ENCODE results near the gene MED12L. TPM values are rescaled to one million over a fixed set of nuclear protein-coding genes. Genes with fewer than 3 reads are reported as not detected.
"Not testable (repeated sequence)": the region's sequence is repeated elsewhere in the genome, so short reads cannot be mapped to it uniquely, and the experiment has no call there.

The MED12L gene
- polyA plus RNA-seq, 1 donor from 2014 or later, result 28.5 TPM

- H3F3A ChIP-seq (ENCODE audit: insufficient read depth, low read length, poor library complexity, severe bottlenecking), result not testable (repeated sequence)
These were observed 84.7 kb downstream of the MED12L start for GRCh38 chr3:151169948-151170679.

GRCh38 chr3:151171145-151171757 lies 85.8 kb downstream of the MED12L start:
- Histone ChIP-seq H3K9ac (ENCODE audit: low read length) (no peak overlapping the region), H2AFZ (ENCODE audit: low read depth, low read length) (no peak overlapping the region), H3K4me2 (ENCODE audit: low read length) (no peak overlapping the region), H3K27me3 (ENCODE audit: insufficient read depth, low read depth, low read length) (no peaks in the 10 kb centered on the region), H4K20me1 (ENCODE audit: insufficient read depth) (no peaks in the 10 kb centered on the region), H3K9me2 (ENCODE audit: insufficient read depth, low read length) (no peaks in the 10 kb centered on the region), H3K27ac (ENCODE audit: low read length) (no peak overlapping the region), H3K9me3 (ENCODE audit: low read length) (no peaks in the 10 kb centered on the region), H3K36me3 (ENCODE audit: insufficient read depth, low read length) (peaks cover 9% of the 10 kb centered on the region), H3K4me3 (ENCODE audit: low read length) (no peak overlapping the region), H3F3A (ENCODE audit: insufficient read depth, low read length, poor library complexity, severe bottlenecking) (no peaks in the 10 kb centered on the region), H3K79me2 (replicated peaks; ENCODE audit: insufficient read depth, low read length) (no peaks in the 10 kb centered on the region)
- TF ChIP-seq POLR2AphosphoS5 (IDR thresholded peaks at IDR 0.05) (peak; percentile 14), EZH2 (IDR thresholded peaks at IDR 0.05; ENCODE audit: borderline replicate concordance, insufficient read depth, low read length, poor library complexity, severe bottlenecking) (no peak)

More at GRCh38 chr3:151169948-151170679, 84.7 kb downstream of the MED12L start:
- H3K79me2 ChIP-seq (replicated peaks; ENCODE audit: insufficient read depth, low read length); H3K27ac ChIP-seq (ENCODE audit: low read length); H4K20me1 ChIP-seq (ENCODE audit: insufficient read depth); H3K9me3 ChIP-seq (ENCODE audit: low read length); H3K27me3 ChIP-seq (ENCODE audit: insufficient read depth, low read depth, low read length); H3K9ac ChIP-seq (ENCODE audit: low read length); H3K4me3 ChIP-seq (ENCODE audit: low read length); H2AFZ ChIP-seq (ENCODE audit: low read depth, low read length); H3K9me2 ChIP-seq (ENCODE audit: insufficient read depth, low read length); H3K4me2 ChIP-seq (ENCODE audit: low read length): not testable (repeated sequence)
- peaks cover 13% of the 10 kb centered on the region for H3K36me3 ChIP-seq (ENCODE audit: insufficient read depth, low read length)

DNA sequence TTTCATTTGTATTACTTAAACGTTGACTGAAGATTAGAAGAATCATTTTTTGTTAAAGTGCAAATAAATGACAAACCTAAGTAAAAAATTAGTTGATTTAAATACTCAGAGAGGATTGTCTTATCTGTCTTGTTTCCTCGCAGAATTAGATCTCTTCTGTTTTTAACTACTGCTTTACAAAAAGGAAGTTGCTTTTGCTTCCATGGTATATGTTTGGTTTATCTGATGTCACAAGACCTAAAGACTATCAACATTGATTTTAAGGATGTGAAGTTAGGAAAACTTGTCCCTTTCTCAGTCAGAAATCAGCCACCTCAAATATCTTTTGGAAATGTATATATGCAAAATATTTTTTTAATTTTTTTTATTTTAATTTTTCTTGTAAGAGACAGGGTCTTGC lies 88.9 kb downstream of the MED12L start:
- Histone ChIP-seq H4K20me1 (ENCODE audit: insufficient read depth) (no peaks in the 10 kb centered on the region), H3K36me3 (ENCODE audit: insufficient read depth, low read length) (peaks cover 6% of the 10 kb centered on the region), H3K4me2 (ENCODE audit: low read length) (no peak overlapping the region), H3K27me3 (ENCODE audit: insufficient read depth, low read depth, low read length) (no peaks in the 10 kb centered on the region), H3K9me2 (ENCODE audit: insufficient read depth, low read length) (no peaks in the 10 kb centered on the region), H2AFZ (ENCODE audit: low read depth, low read length) (no peak overlapping the region), H3K4me3 (ENCODE audit: low read length) (no peak overlapping the region), H3K27ac (ENCODE audit: low read length) (no peak overlapping the region), H3F3A (ENCODE audit: insufficient read depth, low read length, poor library complexity, severe bottlenecking) (no peaks in the 10 kb centered on the region), H3K9ac (ENCODE audit: low read length) (no peak overlapping the region), H3K79me2 (replicated peaks; ENCODE audit: insufficient read depth, low read length) (no peaks in the 10 kb centered on the region), H3K9me3 (ENCODE audit: low read length) (no peaks in the 10 kb centered on the region)
- TF ChIP-seq RAD21 (conservative IDR thresholded peaks at IDR 0.05) (no peak), POLR2AphosphoS5 (IDR thresholded peaks at IDR 0.05) (no peak), REST (IDR thresholded peaks at IDR 0.05; ENCODE audit: borderline replicate concordance) (no peak), EP300 (conservative IDR thresholded peaks at IDR 0.05; ENCODE audit: poor library complexity, severe bottlenecking) (no peak), MXI1 (conservative IDR thresholded peaks at IDR 0.05; ENCODE audit: poor library complexity, severe bottlenecking) (no peak), TAF1 (IDR thresholded peaks at IDR 0.05; ENCODE audit: low read depth) (no peak), SMC3 (conservative IDR thresholded peaks at IDR 0.05; ENCODE audit: poor library complexity) (no peak), EZH2 (IDR thresholded peaks at IDR 0.05; ENCODE audit: borderline replicate concordance, insufficient read depth, low read length, poor library complexity, severe bottlenecking) (no peak)
- TF ChIP-seq, protein P1, sequence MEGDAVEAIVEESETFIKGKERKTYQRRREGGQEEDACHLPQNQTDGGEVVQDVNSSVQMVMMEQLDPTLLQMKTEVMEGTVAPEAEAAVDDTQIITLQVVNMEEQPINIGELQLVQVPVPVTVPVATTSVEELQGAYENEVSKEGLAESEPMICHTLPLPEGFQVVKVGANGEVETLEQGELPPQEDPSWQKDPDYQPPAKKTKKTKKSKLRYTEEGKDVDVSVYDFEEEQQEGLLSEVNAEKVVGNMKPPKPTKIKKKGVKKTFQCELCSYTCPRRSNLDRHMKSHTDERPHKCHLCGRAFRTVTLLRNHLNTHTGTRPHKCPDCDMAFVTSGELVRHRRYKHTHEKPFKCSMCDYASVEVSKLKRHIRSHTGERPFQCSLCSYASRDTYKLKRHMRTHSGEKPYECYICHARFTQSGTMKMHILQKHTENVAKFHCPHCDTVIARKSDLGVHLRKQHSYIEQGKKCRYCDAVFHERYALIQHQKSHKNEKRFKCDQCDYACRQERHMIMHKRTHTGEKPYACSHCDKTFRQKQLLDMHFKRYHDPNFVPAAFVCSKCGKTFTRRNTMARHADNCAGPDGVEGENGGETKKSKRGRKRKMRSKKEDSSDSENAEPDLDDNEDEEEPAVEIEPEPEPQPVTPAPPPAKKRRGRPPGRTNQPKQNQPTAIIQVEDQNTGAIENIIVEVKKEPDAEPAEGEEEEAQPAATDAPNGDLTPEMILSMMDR (IDR thresholded peaks at IDR 0.05; ENCODE audit: poor library complexity, severe bottlenecking), result no peak
